Progenitor cell of endocrine pancreas (in vitro differentiated cells): ENCODE measurements around the gene WNT3A. TPM values are rescaled to one million over a fixed set of nuclear protein-coding genes. Genes with fewer than 3 reads are reported as not detected.
A peak's percentile ranks its signal among the peaks of the same experiment; 100 is the strongest.

Experiments used
- DNase-seq: peaks from one replicate; pipeline ENCODE4 v3.0.0; 2021; ENCODE audit warnings: low spot score; ENCODE audit not compliant: unreplicated experiment
- H3K27ac Mint-ChIP-seq: 2 replicates; pipeline ENCODE4 v1.8.0; 2021; ENCODE audit warnings: mild to moderate bottlenecking, moderate library complexity, mixed read lengths
- H3K27me3 Mint-ChIP-seq: 2 replicates; pipeline ENCODE4 v1.8.0; 2021; ENCODE audit warnings: mixed read lengths
- H3K36me3 Mint-ChIP-seq: 2 replicates; pipeline ENCODE4 v1.8.0; 2022; ENCODE audit warnings: mixed read lengths; ENCODE audit not compliant: insufficient read depth
- H3K4me1 Mint-ChIP-seq: 2 replicates; pipeline ENCODE4 v1.8.0; 2021; ENCODE audit warnings: low read depth, mixed read lengths
- H3K4me3 Mint-ChIP-seq: 2 replicates; pipeline ENCODE4 v1.8.0; 2021; ENCODE audit warnings: low read depth, mild to moderate bottlenecking, moderate library complexity, mixed read lengths
- H3K9me3 Mint-ChIP-seq: 2 replicates; pipeline ENCODE4 v1.8.0; 2021; ENCODE audit warnings: low read depth, mixed read lengths
- CTCF ChIP-seq: fragments of 200-600 bp; sonication (generic); IDR thresholded peaks from one replicate; pipeline ENCODE4 v1.5.0; 2021; ENCODE audit warnings: antibody characterized with exemption, mild to moderate bottlenecking; ENCODE audit not compliant: unreplicated experiment
- total RNA-seq: library from RNA; stranded (reverse); gene quantifications from 2 replicates; pipeline ENCODE4 v1.2.1, GENCODE V29; 2021

WNT3A gene
- total RNA-seq, 1 donor from 2014 or later: not detected

- Mint-ChIP-seq H3K4me3 (peak overlapping the region; percentile 65), H3K36me3 (peaks cover 9% of the 10 kb centered on the region), H3K4me1 (peaks cover 4% of the 10 kb centered on the region), H3K9me3 (no peaks in the 10 kb centered on the region), H3K27ac (peak overlapping the region; percentile 61), H3K27me3 (no peaks in the 10 kb centered on the region)
- no peak for TF ChIP-seq CTCF
- no peak for DNase-seq
Measured at GRCh38 chr1:228100822-228101613, 94.2 kb downstream of the WNT3A start.

GRCh38 chr1:228101614-228101993, 94.8 kb downstream of the WNT3A start:
- Mint-ChIP-seq H3K27me3 (no peaks in the 10 kb centered on the region), H3K4me3 (peak overlapping the region; percentile 65), H3K9me3 (no peaks in the 10 kb centered on the region), H3K36me3 (peaks cover 11% of the 10 kb centered on the region), H3K4me1 (peaks cover 4% of the 10 kb centered on the region), H3K27ac (no peak overlapping the region)
- TF ChIP-seq CTCF: no peak
- no peak for DNase-seq

- Mint-ChIP-seq H3K27me3 (no peaks in the 10 kb centered on the region), H3K27ac (peak overlapping the region; percentile 13), H3K36me3 (peaks cover 12% of the 10 kb centered on the region), H3K9me3 (no peaks in the 10 kb centered on the region), H3K4me3 (peak overlapping the region; percentile 91), H3K4me1 (peaks cover 4% of the 10 kb centered on the region)
- DNase-seq: peak; percentile 46
- peak; percentile 46 for TF ChIP-seq CTCF
Measured at GRCh38 chr1:228101994-228102790, 95.4 kb downstream of the WNT3A start.

GRCh38 chr1:228102791-228103620, 96.2 kb downstream of the WNT3A start, which contains the start of gene C1orf35:
Gene C1orf35 (minus strand): TSS chr1:228103325. CDS start chr1:228103227, 98 bp downstream.
- Mint-ChIP-seq H3K4me1 (peaks cover 4% of the 10 kb centered on the region), H3K27me3 (no peaks in the 10 kb centered on the region)

More at GRCh38 chr1:228102791-228103620, 96.2 kb downstream of the WNT3A start, which contains the start of gene C1orf35:
- peak; percentile 93 for DNase-seq
- no peak for TF ChIP-seq CTCF
- Mint-ChIP-seq H3K36me3 (peaks cover 11% of the 10 kb centered on the region), H3K27ac (peak within 1 kb of the TSS; percentile 96), H3K9me3 (no peaks in the 10 kb centered on the region), H3K4me3 (peak within 1 kb of the TSS; percentile 91)
